ENCODE measurements around the gene ARHGAP1. TPM values are rescaled to one million over a fixed set of nuclear protein-coding genes. Genes with fewer than 3 reads are reported as not detected.

The ARHGAP1 gene
- total RNA-seq, 1 donor from 2014 or later, result 18.5 TPM

- DNase-seq (ENCODE audit: low read depth, low spot score), result no peak
These were observed 57.6 kb downstream of the ARHGAP1 start for GRCh38 chr11:46642627-46643335.

GRCh38 chr11:46641639-46642038 is 58.8 kb downstream of the ARHGAP1 start:
- no peak for DNase-seq (ENCODE audit: low read depth, low spot score)

GRCh38 chr11:46640036-46640788 is 60.2 kb downstream of the ARHGAP1 start:
- no peak for DNase-seq (ENCODE audit: low read depth, low spot score)

- DNase-seq (ENCODE audit: low read depth, low spot score), result no peak
These were observed 61.1 kb downstream of the ARHGAP1 start for GRCh38 chr11:46639197-46639839.

- DNase-seq (ENCODE audit: low read depth, low spot score), result no peak
These were observed 62.9 kb downstream of the ARHGAP1 start for GRCh38 chr11:46637546-46637945.

- DNase-seq (ENCODE audit: low read depth, low spot score), result no peak
These were observed 64.8 kb downstream of the ARHGAP1 start for GRCh38 chr11:46635557-46636139.

GRCh38 chr11:46633291-46634217 is 66.9 kb downstream of the ARHGAP1 start:
- DNase-seq (ENCODE audit: low read depth, low spot score), result no peak

GRCh38 chr11:46632502-46632901 is 67.9 kb downstream of the ARHGAP1 start:
- DNase-seq (ENCODE audit: low read depth, low spot score), result no peak

- DNase-seq (ENCODE audit: low read depth, low spot score), result no peak
These were observed 68.7 kb downstream of the ARHGAP1 start for GRCh38 chr11:46631676-46632075.

GRCh38 chr11:46630237-46630636 is 70.2 kb downstream of the ARHGAP1 start:
- no peak for DNase-seq (ENCODE audit: low read depth, low spot score)

- DNase-seq (ENCODE audit: low read depth, low spot score), result no peak
These were observed 71.5 kb downstream of the ARHGAP1 start for GRCh38 chr11:46628961-46629360.

Other genes with a start within 250 kb of the ARHGAP1 start
- 15.8 and 16.7 TPM in 2 replicates for gene AMBRA1, start 106.6 kb downstream of the ARHGAP1 start, total RNA-seq
- 5.2 and 5.8 TPM in 2 replicates for gene HARBI1, start 83.4 kb downstream of the ARHGAP1 start, total RNA-seq
- 54.1 and 66.5 TPM in 2 replicates for gene ATG13, start 83.1 kb downstream of the ARHGAP1 start, total RNA-seq
- gene ZNF408, start 412 bp upstream of the ARHGAP1 start, total RNA-seq, result 5.1 and 6.2 TPM in 2 replicates
- gene F2, start 18.6 kb upstream of the ARHGAP1 start, total RNA-seq, result 0.14 TPM in 1 of 2 replicates, not detected in the other
- 78.5 and 114 TPM in 2 replicates for gene CKAP5, start 145.7 kb upstream of the ARHGAP1 start, total RNA-seq
- gene LRP4, start 217.9 kb upstream of the ARHGAP1 start, total RNA-seq, result 0.53 and 1.9 TPM in 2 replicates
- 15.2 and 15.4 TPM in 2 replicates for gene CSTPP1, start 236.1 kb upstream of the ARHGAP1 start, total RNA-seq